GM19328 (cell line): ENCODE data around the gene ACVR2B.
"Not testable (repeated sequence)": the region's sequence is repeated elsewhere in the genome, so short reads cannot be mapped to it uniquely, and the experiment has no call there.

ENCODE experiments used
- ATAC-seq: cut with Tn5 transposase; IDR thresholded peaks from one replicate; pipeline ENCODE4 v1.9.1; 2021; ENCODE audit warnings: mild to moderate bottlenecking, moderate library complexity; ENCODE audit not compliant: unreplicated experiment

Gene ACVR2B

DNA sequence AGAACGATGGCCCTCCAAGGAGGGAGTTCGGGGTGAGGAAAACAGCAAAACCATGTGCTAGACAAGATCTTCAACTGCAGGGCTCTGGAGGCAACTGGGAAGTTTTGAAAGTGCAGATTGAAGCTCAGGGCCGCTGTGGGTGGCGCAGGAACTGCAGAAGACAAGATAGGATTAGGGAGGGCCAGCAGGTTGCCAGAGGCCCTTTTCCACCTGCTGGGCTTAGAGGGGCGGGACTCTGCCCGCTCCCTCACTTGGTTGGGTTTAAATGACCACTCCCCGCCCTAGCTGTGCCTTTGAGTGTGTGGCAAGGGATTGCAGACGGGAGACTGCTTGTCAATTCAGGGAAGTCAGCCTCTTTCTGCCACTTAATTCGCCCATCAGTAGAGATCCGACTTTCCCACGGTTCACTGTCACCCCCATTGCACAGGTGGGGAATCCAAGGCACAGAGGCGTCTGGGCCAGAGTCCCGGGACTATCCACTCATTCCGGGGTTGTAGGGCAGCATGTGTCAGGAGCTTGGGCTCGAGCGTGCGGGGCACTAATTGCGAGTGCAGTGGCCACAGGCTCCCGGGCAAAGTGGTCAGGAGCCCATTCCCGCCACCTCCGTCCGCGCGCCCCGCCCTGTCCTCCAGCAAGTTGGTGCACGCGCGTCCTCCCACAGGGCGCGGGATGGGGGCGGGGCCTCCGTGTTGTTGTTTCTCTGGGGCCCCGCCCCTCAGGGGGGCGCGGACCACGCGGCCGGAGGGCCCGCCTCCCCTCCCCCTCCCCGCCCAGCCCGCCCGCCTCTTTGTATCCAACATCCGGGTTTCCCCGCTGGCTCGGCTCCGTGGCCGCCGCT is at the start of gene ACVR2B:
TSS of gene ACVR2B (plus strand) at position 816 of the 838 bp plus-strand sequence. CDS start 433 bp downstream, outside the sequence.
- ATAC-seq: peak; percentile 56

DNA sequence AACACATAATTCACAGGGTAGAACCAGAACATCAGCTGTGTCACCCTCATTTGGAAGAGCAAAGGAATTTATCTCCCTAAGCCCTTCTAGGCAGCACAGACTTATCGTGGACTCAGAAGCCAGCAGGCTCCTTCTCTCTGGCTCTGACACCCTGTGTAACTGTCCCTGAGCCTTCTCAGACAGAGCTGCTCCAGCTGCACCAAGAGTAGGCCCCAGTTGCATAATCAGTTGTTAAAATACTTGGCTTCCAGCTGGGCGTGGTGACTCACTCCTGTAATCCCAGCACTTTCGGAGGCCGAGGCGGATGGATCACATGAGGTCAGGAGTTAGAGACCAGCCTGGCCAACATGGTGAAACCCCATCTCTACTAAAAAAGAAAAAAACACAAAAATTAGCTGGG is 49.4 kb upstream of the ACVR2B start:
- no peak for ATAC-seq

DNA sequence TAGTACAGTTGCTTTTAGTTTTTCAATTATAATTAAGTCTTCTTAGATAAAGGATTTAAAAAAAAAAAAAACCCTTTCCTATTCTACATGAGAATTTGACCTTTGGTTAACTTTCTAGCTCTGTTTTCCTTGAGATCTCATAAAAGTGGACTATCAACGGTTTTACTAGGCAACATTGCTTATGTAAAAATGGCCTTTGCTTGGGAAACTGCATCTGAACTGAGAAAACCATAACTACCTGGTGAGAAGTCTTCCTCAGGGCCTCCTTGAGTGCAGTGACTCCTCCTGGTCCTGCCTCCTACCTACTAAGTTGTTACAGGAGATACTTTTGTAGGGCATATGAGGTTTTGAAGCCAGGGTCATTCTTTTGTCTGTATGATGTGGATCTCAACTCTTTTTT is 42.1 kb upstream of the ACVR2B start:
- ATAC-seq: no peak

GRCh38 chr3:38420758-38421157 is 32.9 kb upstream of the ACVR2B start:
- not testable (repeated sequence) for ATAC-seq

- no peak for ATAC-seq
Observed at GRCh38 chr3:38421679-38422336, 31.9 kb upstream of the ACVR2B start.

GRCh38 chr3:38426798-38427426 is 26.8 kb upstream of the ACVR2B start:
- ATAC-seq: not testable (repeated sequence)

DNA sequence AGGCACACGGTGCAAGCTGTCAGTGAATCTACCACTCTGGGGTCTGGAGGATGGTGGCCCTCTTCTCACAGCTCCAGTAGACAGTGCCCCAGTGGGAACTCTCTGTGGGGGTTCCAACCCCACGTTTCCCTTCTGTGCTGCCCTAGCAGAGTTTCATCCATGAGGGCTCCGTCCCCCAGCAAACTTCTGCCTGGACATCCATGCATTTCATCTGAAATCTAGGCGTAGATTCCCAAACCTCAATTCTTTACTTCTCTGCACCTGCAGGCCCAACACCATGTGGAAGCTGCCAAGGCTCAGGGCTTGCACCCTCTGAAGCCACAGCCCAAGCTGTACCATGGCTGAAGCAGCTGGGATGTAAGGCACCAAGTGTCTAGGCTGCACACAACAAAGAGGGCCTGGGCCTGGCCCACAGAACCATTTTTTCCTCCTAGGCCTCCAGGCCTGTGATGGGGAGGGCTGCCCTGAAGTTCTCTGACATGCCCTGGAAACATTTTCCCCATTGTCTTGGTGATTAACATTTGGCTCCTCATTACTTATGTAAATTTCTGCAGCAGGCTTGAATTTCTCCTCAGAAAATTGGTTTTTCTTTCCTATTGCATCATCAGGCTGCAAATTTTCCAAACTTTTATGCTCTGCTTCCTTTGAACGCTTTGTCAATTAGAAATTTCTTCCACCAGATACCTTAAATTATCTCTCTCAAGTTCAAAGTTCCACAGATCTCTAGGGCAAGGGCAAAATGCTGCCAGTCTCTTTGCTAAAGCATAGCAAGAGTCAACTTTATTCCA is 20.6 kb upstream of the ACVR2B start:
- not testable (repeated sequence) for ATAC-seq

DNA sequence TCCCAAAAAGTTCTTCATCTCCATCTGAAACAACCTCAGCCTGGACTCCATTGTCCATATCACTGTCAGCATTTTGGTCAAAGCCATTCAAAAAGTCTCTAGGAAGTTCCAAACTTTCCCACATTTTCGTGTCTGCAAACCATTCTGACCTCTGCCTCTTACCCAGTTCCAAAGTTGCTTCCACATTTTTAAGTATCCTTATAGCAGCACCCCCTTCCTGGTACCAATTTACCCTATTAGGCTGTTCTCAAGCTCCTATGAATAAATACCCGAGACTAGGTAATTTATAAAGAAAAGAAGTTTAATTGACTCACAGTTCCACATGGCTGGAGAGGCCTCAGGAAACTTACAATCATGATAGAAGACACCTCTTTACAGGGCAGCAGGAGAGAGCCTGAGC is 20.0 kb upstream of the ACVR2B start:
- ATAC-seq: not testable (repeated sequence)

GRCh38 chr3:38438436-38439069 is 15.1 kb upstream of the ACVR2B start:
- ATAC-seq: not testable (repeated sequence)

GRCh38 chr3:38443205-38443604 is 10.5 kb upstream of the ACVR2B start:
- not testable (repeated sequence) for ATAC-seq

DNA sequence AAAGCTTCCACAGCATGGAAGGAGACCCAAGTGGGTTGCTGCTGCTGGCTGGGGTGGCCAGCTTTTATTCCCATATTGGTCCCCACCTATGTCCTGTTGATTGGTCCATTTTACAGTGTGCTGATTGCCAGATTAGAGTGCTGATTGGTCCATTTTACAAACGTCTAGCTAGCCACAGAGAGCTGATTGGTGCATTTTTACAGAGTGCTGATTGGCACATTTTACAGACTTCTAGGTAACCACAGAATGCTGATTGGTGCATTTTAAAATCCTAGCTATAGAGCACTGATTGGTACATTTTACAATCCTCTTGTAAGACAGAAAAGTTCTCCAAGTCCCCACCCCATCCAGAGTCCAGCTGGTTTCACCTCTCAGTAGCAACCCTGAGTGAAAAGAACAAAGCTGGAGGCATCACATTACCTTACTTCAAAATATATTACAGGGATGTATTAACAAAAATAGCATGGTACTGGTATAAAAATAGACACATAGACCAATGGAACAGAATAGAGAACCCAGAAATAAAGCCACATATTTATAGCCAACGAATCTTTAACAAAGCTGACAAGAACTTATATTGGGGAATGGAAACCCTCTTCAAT is 7.5 kb upstream of the ACVR2B start:
- no peak for ATAC-seq

GRCh38 chr3:38446812-38447211 is 6.9 kb upstream of the ACVR2B start:
- no peak for ATAC-seq

DNA sequence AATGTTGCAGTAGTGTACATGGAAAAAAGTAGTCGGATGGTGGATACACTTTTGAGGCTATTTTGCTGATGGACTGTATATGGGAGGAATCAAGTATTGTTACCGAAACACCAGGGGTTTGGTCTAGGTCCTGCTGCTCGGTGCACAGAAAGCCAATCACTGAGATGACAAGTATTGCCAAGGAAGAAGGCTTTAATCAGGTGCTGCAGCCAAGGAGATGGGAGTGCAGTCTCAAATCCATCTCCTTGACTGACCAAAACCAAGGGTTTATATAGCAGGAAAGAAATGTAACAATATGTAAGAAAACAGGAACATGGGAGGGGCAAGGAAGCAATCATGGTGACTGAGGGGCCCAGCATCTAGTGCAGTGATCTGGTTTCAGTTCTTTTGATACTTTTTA is 2.8 kb upstream of the ACVR2B start:
- ATAC-seq: no peak

- ATAC-seq: peak; percentile 21
Observed at GRCh38 chr3:38453913-38454177, 155 bp downstream of the ACVR2B start.

- peak; percentile 40 for ATAC-seq
Observed at GRCh38 chr3:38454178-38454883, 641 bp downstream of the ACVR2B start.

DNA sequence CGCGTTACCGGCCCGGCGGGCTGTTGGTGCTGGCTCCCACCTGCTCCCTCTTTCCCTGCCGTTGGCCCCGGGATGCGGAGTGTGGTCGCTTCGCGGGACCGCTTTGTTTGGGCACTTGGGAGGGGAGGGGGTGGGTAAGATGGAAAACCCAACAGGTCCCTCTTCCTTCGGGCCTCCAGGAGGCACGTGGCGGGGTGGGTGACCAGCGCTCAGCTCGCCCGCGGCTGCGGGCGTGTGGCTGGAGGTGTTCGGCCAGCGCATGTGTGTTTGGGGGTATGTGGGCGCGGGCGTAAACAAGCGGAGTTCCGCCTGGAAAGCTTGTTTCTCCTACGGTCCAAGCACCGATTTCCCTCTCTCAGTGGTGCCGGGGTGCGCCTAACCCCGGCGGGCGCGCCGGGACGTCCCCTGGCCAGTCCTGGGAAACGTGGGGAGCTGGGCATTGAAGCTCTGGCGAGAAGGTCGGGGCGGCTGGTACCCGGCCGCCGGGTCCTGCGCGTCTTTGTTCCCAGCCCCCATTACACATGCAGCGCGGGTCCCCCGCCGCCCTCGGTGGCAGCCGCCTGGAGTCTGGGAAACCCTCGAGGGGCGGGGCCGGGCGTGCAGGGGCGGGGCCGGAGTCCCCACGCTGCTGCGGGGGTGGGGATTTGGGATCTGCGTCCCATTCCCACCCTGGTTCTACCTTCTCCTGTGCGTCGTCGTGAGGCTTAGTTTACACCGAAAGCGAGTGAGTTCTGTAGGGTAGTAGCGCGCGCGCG is 1.4 kb downstream of the ACVR2B start:
- no peak for ATAC-seq

- ATAC-seq: no peak
Observed at GRCh38 chr3:38455639-38456430, 2.1 kb downstream of the ACVR2B start.
